Epithelial cell of proximal tubule (primary cell): ENCODE results near the gene OR2AE1. TPM values are rescaled to one million over a fixed set of nuclear protein-coding genes. Genes with fewer than 3 reads are reported as not detected.
A peak's percentile ranks its signal among the peaks of the same experiment; 100 is the strongest.
"Not testable (repeated sequence)": the region's sequence is repeated elsewhere in the genome, so short reads cannot be mapped to it uniquely, and the experiment has no call there.

ENCODE experiments used
- DNase-seq: peaks from one replicate; pipeline ENCODE4 v3.0.0-alpha.2; 2011; ENCODE audit warnings: low read depth
- H3K4me3 ChIP-seq: 2 replicates; pipeline ENCODE4 v1.5.1; 2011; ENCODE audit warnings: low read depth, mild to moderate bottlenecking, low read length
- total RNA-seq: library from RNA; depleted of rRNA; stranded (reverse); fragments of >200 nt; gene quantifications from 2 replicates; pipeline ENCODE4 v1.2.3, GENCODE V29; 2015
- TF ChIP-seq, protein P1 (sequence below): conservative IDR thresholded peaks from 2 replicates; pipeline ENCODE4 v1.5.1; 2012; ENCODE audit warnings: low read depth, mild to moderate bottlenecking, low read length

The OR2AE1 gene
- total RNA-seq, 1 donor from 2014 or later, result not detected

DNA sequence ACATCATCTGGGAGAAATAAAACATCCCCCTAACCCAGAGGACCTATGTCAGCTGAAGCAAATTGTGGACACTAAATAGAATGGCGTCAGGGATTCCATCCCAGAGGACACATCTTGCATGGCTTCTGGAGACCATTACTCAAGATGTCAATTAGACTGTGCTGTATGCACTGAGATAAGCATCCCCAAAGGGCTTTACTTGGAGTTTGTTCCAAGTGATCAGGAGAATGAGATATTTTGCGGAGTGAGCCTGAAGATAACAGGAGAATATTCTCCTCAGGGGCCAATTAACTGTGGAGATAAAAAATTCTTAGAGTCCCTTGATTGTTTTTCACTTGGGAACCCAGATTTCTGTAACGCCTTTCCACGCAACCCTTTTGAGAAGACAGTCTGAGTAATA lies 4.5 kb upstream of the OR2AE1 start:
- TF ChIP-seq, protein P1, sequence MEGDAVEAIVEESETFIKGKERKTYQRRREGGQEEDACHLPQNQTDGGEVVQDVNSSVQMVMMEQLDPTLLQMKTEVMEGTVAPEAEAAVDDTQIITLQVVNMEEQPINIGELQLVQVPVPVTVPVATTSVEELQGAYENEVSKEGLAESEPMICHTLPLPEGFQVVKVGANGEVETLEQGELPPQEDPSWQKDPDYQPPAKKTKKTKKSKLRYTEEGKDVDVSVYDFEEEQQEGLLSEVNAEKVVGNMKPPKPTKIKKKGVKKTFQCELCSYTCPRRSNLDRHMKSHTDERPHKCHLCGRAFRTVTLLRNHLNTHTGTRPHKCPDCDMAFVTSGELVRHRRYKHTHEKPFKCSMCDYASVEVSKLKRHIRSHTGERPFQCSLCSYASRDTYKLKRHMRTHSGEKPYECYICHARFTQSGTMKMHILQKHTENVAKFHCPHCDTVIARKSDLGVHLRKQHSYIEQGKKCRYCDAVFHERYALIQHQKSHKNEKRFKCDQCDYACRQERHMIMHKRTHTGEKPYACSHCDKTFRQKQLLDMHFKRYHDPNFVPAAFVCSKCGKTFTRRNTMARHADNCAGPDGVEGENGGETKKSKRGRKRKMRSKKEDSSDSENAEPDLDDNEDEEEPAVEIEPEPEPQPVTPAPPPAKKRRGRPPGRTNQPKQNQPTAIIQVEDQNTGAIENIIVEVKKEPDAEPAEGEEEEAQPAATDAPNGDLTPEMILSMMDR, result no peak
- DNase-seq, result no peak
- no peak overlapping the region for H3K4me3 ChIP-seq

DNA sequence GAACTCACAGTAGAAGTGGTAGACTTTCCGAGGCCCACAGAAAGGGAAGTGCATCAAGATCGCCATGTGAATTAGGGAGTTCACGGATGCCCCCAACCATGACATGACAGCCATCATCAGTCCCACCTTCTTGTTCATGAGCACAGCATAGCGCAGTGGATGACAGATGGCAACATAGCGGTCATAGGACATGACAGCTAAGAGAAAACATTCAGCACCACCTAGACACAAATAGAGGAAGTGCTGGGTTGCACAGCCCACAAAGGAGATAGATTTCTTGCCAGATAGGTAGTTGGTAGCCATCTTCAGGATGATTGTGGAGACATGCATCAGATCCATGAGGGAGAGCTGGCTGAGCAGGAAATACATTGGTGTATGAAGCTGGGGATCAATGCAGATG lies 342 bp downstream of the OR2AE1 start:
- DNase-seq, result no peak
- TF ChIP-seq, protein P1, result no peak
- no peak overlapping the region for H3K4me3 ChIP-seq

DNA sequence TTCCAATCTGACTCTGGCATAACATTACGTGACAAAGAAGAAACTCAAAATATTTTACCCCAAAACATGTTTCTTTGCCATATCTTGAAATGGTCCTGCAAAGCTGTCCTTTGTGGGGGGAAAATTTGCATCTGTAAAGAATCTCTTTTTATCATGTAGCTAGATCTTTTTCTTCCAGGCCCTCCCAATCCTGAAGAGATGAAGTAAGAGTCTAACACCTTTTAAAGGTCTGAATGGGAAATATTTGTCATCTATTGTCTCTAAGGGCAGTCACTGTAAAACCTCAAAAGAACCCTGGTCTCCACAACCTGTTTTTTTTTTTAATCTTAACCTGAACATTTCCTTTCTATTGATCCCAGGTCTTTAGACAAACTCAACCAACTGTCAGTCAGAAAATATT lies 8.6 kb downstream of the OR2AE1 start:
- H3K4me3 ChIP-seq, result no peak overlapping the region
- no peak for DNase-seq
- TF ChIP-seq, protein P1, result no peak

- not testable (repeated sequence) for DNase-seq, H3K4me3 ChIP-seq
Observed at GRCh38 chr7:99867477-99867876, 9.4 kb downstream of the OR2AE1 start.

DNA sequence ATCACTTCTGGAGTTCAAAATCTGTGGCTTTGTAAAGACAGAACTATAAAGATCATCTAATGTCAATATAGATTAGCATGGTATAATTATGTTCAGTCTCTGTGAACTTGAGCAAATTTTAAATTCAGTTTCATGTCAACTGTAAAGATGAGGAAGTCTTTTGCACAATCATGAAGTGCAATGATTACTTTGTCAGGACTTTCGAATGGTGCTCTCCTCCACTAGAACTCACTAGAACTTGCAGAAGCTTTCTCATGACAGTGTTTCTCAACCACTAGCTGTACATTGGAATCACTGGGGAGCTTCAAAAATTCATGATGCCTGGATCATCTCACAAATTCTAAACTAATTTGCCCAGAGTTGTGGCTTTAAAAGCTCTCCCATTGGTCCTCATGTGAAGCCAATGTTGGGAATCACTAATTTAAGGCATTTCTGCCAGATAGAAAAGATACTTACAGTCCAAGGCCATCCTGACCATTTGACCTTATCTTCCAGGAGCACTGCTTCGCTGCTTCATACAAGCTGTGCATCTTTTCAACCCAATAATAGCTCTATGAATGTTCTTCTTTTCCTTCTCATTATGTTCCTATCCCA lies 12.9 kb downstream of the OR2AE1 start:
- no peak overlapping the region for H3K4me3 ChIP-seq
- no peak for DNase-seq
- TF ChIP-seq, protein P1, result no peak

DNA sequence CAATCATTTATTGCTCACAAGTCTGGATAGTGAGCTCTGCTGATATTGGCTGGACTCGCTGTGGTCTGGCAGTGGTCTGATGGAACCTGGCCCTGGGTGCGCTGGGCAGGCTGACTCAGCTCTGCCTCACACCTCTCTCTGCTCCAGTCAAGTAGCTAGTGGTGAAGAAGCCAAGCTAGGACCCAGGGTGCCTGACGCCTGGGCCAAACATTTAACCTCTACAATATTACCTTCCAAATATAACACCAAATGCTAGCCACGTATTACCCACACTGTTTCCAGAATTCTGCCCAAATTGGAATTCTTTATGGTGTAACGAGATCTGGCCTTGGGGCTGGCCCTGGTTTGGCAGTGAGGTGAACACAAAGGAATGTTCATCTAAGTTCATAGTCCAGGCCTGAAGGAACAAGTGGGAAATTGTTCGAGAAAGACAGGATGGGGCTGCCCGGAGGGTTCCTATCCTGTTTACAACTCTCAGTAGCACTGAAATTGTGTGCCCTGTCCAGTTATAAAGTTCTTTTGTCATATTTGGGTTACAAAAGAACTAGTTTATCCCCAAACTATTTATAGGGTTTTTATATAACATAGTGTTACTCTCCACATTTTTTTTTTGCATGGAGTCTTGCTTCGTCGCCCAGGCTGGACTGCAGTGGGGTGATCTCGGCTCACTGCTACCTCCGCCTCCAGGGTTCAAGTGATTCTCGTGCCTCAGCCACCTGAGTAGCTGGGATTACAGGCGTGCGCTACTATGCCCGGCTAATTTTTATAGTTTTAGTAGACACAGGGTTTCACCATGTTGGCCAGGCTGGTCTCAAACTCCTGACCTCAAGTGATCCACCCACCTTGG lies 16.3 kb downstream of the OR2AE1 start:
- TF ChIP-seq, protein P1, result no peak
- H3K4me3 ChIP-seq, result no peak overlapping the region
- DNase-seq, result peak; percentile 83

DNA sequence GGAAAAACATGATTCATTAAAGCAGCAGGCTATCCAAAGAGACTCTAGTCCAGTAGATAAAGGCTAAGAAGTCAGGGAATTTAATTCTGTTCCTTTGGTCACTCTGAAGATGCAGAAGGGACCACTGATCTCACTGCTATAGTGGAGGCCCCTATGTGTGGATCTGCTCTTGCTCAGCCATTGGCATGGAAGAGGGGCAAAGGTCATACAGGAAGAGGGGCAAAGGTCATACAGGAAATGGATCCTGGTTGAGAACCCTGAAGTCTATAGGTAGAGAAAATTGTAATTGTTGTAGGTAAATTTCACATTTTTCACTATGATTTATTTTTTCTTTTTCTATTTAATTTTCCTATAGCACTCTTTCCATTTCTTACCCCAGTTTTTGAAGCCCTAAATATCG lies 21.6 kb downstream of the OR2AE1 start:
- DNase-seq, result no peak
- no peak overlapping the region for H3K4me3 ChIP-seq
- TF ChIP-seq, protein P1, result no peak
